T-helper 2 cell (primary cell): Measurements from ENCODE around the gene FUBP3.
"Not testable (repeated sequence)": the region's sequence is repeated elsewhere in the genome, so short reads cannot be mapped to it uniquely, and the experiment has no call there.

Source experiments
- DNase-seq, 5 experiments: peaks; one replicate each; pipeline versions ENCODE4 v3.0.0 to v3.0.0-alpha.2; 2012 to 2022

FUBP3 gene

GRCh38 chr9:130556396-130557076, 22.8 kb upstream of the FUBP3 start:
- no peak for DNase-seq

GRCh38 chr9:130557077-130557468, 22.3 kb upstream of the FUBP3 start:
- DNase-seq: no peak

GRCh38 chr9:130561056-130561455, 18.3 kb upstream of the FUBP3 start:
- no peak for DNase-seq

GRCh38 chr9:130562525-130562924, 16.9 kb upstream of the FUBP3 start:
- DNase-seq: not testable (repeated sequence)

- no peak for DNase-seq
Observed at GRCh38 chr9:130563797-130564196, 15.6 kb upstream of the FUBP3 start.

GRCh38 chr9:130565792-130566191, 13.6 kb upstream of the FUBP3 start:
- no peak for DNase-seq

- no peak for DNase-seq
Observed at GRCh38 chr9:130570208-130570607, 9.2 kb upstream of the FUBP3 start.

- no peak for DNase-seq
Observed at GRCh38 chr9:130575514-130575913, 3.9 kb upstream of the FUBP3 start.

GRCh38 chr9:130576176-130576575, 3.2 kb upstream of the FUBP3 start:
- no peak for DNase-seq

- peak in 2 of 5 experiments; percentile 1 to 5 for DNase-seq
Observed at GRCh38 chr9:130579738-130580463, 524 bp downstream of the FUBP3 start.

- no peak for DNase-seq
Observed at GRCh38 chr9:130581766-130582165, 2.4 kb downstream of the FUBP3 start.

GRCh38 chr9:130583271-130583670, 3.9 kb downstream of the FUBP3 start:
- no peak for DNase-seq

- DNase-seq: no peak
Observed at GRCh38 chr9:130587921-130588320, 8.5 kb downstream of the FUBP3 start.

GRCh38 chr9:130588416-130588815, 9.0 kb downstream of the FUBP3 start:
- DNase-seq: no peak

GRCh38 chr9:130589754-130590153, 10.4 kb downstream of the FUBP3 start:
- DNase-seq: no peak

- DNase-seq: no peak
Observed at GRCh38 chr9:130590305-130590704, 10.9 kb downstream of the FUBP3 start.

GRCh38 chr9:130593020-130593419, 13.6 kb downstream of the FUBP3 start:
- no peak for DNase-seq

GRCh38 chr9:130597228-130597627, 17.9 kb downstream of the FUBP3 start:
- no peak for DNase-seq

- no peak for DNase-seq
Observed at GRCh38 chr9:130598188-130598587, 18.8 kb downstream of the FUBP3 start.

GRCh38 chr9:130599625-130600024, 20.2 kb downstream of the FUBP3 start:
- no peak for DNase-seq

- DNase-seq: no peak
Observed at GRCh38 chr9:130601100-130601499, 21.7 kb downstream of the FUBP3 start.

- no peak for DNase-seq
Observed at GRCh38 chr9:130604295-130604694, 24.9 kb downstream of the FUBP3 start.

- no peak for DNase-seq
Observed at GRCh38 chr9:130606887-130607600, 27.7 kb downstream of the FUBP3 start.
